GM19452 (cell line): Measurements from ENCODE around the gene ZNF705A.
"Not testable (repeated sequence)": the region's sequence is repeated elsewhere in the genome, so short reads cannot be mapped to it uniquely, and the experiment has no call there.

ENCODE experiments used
- ATAC-seq: cut with Tn5 transposase; IDR thresholded peaks from one replicate; pipeline ENCODE4 v1.9.1; 2021; ENCODE audit not compliant: unreplicated experiment

The ZNF705A gene

DNA sequence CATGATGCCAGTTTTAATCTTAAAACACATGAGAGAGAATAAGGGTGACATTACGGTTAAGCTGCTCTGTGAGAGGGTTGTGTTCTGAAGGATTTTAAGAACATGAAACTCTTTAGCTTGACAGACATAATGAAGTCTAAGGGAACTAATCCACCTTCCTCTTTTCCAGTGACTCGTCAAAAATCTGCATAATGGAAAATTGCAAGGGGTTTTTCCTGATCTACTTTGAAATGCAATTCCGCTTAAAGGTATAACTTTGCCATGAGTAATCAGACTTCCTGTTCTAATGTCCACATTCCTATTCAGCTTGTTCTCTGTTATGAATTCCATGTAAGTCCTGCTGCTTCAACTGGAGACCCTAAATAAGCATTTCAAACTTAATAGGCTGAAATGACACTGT lies at the start of gene ZNF705A:
TSS of gene ZNF705A (plus strand) at position 171 of the 400 bp plus-strand sequence. CDS start 15,611 bp downstream, outside the sequence.
- ATAC-seq: no peak

DNA sequence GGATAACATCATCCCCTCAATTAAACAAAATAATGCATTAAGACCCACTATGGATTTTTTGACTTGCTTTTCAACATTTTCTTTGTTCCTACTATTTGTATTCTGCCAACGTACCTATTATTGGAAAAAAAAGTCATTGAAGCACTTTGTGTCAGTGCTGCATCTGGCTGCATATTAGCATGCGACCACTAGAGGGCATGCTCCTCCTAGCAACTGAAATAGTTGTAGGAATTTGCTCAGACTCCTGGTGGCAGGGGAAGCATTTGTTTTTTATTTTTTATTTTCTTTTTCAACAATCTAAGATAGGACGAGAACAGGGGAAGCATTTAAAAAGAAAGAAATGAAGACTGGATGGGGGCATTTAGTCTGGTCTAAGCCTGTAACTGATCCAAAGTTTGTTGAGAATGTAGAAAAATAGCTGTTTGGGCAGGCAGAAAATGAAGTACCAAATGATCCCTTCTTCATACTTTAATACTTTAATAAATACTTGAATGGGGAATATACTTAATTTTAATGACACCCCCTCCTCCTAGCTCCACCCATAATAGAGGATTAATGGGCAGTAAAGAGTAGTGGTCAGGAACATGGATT lies 47.9 kb upstream of the ZNF705A start:
- ATAC-seq: no peak

DNA sequence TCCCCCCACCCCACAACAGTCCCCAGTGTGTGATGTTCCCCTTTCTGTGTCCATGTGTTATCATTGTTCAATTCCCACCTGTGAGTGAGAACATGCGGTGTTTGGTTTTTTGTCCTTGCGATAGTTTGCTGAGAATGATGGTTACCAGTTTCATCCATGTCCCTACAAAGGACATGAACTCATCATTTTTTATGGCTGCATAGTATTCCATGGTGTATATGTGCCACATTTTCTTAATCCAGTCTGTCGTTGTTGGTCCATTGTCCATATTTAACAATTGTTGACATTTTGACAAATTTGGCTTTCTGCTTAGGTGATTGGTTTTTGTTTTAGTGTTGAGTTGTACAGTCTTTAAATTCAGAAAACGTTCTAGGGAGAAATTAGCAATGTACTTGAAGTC lies 43.7 kb upstream of the ZNF705A start:
- ATAC-seq: not testable (repeated sequence)

DNA sequence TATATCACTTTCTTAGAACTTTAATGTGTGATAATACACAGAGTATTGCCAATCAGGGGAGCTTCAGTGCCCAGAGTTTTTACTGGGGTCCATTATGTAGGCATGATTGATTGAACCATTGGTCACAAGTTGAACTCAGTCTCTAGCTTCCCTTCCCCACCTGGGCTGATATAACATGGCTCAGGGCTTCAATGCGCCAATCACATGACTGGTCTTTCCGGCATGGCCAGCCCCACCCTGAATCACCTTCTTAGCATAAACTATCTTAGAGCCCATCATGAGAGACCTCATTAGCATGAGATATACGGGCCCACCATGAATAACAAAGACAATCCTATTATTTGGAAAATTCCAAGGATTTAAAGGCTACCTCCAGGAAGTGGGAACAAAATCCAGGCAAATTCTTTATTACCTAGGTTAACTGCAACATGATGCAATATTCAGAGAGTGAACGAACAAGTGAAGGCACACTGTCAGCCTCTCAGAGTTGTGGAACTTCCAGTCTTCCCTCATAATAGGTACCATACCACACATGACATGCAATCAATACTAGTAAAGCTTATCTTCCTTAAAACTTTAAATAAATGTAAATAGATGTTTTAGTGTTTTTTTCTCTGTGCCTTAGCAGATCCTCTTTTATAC lies 36.6 kb upstream of the ZNF705A start:
- ATAC-seq: no peak

DNA sequence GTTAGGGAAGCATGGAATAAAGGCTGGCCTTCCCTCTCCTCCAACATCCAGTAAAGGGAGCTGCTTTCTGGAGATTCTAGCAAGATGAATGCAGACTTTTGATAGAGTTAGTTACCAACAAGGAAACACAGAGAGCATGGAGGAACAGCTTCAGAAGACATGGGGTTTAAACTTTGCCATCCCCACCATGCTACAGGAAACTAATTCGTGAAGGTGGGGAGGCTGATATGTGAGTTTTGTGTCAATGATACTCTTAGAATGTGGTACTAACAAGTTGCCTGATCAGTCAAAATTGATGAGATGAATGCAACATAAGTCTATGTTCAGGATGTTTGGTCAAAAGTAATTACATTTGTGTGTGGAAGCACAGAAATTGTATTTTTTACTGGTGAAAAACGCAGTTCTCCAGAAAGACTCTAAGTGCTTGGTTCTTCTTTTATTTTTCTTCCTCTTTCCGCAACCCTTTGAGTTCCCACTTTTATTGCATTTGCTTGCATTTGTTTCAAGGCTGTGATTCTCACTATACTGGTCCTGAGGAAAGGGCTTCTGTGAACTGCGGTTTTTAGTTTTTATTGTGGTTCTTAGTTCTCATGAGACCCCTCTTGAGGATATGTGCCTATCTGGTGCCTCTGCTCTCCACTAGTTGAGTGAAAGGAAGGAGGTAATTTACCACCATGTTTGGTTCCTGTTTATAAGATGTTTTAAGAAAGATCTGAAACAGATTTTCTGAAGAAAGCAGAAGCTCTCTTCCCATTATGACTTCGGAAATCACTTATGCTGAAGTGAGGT lies 33.5 kb upstream of the ZNF705A start, which contains the start of gene CLEC4A:
TSS of gene CLEC4A (plus strand) at position 494 of the 789 bp plus-strand sequence. CDS start at position 756, 262 bp downstream.
- no peak for ATAC-seq

DNA sequence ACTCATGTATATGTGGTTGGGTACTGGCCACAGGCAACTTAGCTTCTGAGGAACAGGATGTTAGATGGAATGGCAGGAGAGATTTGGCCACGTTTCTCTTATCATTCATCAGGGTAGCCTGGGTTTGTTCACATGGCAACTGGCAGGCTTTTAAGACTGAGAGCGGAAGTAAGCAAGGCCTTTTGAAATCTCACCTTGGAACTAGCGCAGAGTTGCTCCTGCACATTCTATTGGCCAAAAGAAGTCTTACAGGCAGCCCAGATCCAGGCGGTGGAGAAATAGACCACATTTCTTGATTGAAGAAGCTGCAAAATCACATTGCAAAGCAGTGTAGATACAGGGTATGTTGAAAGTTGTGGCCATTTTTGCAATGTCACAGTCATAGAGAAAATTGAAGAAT lies 29.7 kb upstream of the ZNF705A start:
- ATAC-seq: no peak

DNA sequence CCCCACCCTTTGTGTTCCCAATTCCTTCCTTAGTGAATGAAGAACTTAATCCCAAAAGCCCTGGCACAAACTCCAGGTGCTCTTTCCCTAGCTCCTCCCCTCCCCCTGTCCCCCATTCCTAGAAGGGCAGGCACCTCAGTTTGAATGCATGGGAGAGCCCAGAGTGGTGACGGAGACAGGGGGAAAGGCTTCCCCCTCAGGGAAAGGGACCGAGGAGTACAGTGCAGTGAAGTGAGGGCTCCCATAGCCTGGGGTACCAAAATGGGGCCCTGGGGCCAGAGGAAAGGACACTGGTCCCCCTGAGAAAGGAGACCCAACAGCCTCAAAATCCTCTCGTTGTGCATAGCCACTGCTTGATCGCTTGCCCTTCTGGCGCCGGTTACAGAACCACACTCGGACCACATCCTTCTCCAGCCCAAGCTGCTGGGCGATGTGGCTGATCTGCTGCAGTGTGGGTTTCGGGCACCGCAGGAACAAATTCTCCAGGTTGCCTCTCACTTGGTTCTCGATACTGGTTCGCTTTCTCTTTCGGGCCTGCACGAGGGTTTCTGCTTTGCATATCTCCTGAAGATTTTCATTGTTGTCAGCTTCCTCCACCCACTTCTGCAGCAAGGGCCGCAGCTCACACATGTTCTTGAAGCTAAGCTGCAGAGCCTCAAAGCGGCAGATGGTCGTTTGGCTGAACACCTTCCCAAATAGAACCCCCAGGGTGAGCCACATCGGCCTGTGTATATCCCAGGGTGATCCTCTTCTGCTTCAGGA lies 23.0 kb upstream of the ZNF705A start:
- ATAC-seq: not testable (repeated sequence)

DNA sequence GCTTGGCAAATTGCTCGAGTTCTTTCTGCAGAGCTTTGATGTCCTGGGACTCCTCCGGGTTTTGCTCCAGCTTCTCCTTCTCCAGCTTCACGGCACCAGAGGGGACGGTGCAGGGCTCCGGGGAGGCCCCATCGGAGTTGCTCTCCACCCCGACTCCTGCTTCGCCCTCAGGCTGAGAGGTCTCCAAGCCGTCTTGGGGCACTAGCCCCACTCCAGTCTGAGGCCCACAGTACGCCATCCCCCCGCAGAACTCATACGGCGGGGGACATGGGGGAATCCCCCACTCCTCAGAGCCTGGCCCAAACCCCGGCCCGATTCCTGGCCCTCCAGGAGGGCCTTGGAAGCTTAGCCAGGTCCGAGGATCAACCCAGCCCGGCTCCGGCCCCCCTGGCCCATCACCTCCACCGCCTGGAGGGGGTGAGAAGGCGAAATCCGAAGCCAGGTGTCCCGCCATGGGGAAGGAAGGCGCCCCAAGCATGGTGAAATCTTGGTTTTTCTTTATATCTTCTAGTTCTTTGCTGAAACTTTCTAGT lies 22.4 kb upstream of the ZNF705A start:
- not testable (repeated sequence) for ATAC-seq

DNA sequence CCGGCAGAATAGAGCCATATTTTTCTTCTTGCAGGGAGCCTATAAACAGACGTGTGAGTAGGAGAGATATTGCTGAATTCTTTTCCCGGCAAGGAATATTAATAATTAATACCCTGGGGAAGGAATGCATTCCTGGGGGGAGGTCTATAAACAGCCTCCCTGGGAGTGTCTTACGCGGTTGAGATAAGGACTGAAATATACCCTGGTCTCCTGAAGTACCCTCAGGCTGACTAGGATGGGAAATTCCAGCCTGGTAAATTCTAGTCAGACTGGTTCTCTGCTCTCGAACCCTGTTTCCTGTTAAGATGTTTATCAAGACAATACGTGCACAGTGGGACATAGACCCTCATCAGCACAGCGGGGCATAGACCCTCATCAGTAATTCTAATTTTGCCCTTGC lies 15.2 kb upstream of the ZNF705A start:
- ATAC-seq: not testable (repeated sequence)

DNA sequence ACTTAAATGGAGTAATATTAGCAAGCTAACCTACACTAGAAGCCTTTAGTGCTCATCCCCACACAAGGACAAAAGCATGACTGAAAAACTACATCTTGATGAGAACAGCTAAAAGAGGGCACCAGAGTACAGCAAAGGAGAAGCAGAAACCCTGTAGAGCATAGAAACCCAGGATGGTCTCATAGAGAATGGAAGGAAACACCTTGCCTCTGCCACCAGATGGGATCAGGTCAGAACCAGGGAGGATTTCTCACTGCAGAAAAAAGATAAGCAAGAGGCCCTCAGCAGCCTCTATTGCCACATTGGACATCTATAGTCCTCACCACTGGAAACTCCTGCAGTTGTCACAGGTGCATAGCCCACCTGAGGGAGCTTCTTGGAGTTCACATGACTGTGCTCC lies 13.6 kb upstream of the ZNF705A start:
- no peak for ATAC-seq

DNA sequence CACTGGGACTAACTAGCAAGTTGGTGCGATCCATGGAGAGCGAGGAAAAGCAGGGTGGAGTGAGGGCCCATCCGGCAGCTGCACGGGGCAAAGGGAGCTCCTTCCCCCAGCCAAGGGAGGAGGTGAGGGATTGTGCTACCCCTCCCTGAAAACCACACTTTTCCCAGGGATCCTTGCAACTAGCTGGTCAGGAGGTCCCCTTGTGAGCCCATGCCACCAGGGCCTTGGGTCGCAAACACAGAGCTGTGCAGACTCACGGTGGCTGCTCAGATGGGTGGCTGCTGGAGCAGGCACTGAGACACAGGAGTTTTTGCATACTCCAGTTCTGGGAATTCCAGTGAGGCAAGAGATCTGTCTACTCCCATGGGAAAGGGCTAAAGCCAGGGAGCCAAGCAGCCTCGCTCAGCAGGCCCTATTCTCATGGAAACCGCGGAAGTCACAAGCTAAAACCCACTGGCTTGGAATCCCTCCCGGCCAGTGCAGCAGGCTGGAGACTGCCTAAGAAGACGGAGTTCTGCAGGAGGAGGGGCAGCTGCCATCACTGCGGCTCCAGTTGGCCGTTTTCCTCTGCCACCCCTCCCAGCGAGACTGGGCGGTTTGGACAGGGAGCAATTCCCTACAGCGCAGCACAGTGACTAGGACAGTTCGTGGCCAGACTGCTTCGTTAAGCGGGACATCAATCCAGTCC lies 10.9 kb upstream of the ZNF705A start:
- ATAC-seq: no peak

DNA sequence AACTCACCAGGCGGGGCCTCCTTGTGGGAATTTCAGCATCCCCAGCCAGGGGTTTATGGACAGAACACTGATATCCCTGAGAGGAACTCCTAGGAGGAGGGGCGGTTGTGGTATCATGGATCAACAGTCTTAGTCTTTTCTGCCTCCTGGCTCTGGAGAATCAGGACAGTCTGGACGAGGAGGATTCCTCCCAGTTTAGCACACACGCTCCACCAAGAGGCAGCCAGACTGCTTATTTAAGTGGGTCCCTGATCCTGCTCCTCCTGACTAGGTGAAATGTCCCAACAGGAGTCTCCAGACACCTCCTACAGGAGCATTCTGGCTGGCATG lies 10.4 kb upstream of the ZNF705A start:
- no peak for ATAC-seq

DNA sequence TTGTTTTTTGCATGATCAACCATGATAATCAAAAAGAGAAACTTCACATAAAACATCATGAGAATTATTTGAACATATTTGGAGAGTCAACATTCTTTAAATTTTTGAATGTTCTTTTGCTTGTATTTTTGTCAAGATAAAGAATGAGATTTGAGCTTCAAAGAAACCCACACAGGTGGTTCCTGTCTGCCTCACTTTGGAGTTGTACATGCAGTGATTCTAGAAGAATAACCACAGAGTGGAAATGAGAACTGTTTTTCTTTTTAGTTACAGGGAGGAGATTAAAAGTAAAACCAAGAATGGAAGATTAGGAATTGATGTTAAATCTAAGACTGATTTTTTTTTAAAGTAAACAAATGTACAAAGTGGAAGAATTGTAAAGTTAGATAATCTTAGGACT lies 2.3 kb upstream of the ZNF705A start:
- no peak for ATAC-seq

DNA sequence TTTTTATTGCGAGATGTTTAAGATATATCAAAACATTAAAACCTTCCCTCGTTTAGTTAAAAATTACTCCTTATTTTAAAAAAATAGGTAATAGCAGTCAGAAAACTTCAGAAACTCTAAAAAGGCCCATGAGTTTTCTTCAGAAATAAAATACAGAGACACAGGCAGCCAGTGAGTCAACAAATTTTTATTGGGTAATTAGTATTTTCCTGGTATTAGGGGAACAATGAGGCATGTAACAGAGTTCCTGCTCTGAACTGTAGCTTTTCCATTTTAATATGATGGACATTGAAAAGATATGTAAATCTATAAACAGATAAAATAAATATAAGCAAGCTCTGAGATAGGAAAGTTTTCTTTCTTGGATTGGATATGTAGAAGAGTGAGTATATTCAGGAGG lies 399 bp upstream of the ZNF705A start:
- no peak for ATAC-seq

DNA sequence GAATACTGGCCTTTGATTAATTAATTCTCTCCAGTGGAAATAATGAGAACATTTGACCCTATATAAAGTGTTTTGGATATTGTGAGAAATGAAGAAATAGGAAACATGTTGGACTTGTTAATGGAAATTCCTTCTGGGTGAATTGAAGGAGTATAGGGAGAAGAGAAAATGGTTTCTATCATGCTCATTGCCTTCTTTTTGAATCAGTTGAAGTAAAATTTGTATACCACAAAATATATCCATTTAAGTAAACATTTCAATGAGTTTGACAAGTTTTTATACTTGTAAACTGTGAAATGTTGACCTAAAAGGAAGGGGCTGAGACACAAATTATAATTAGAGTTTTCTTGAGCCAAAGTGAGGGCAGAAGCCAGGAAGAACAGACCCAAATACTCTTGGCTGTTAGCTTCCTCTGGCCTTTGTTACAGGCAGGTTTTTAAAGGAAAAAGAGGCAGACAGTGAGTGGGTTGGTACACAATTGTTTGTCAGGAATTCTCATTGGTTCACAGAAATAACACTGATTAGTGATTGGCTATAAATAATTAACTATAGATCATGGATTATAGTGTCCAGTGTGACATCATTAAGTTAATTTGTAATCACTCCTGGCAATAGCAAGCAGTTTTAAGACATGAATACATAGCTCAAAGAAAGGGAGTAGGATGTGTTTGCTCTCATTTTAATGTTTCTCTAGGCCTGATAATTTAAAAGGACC lies 826 bp downstream of the ZNF705A start:
- ATAC-seq: no peak

DNA sequence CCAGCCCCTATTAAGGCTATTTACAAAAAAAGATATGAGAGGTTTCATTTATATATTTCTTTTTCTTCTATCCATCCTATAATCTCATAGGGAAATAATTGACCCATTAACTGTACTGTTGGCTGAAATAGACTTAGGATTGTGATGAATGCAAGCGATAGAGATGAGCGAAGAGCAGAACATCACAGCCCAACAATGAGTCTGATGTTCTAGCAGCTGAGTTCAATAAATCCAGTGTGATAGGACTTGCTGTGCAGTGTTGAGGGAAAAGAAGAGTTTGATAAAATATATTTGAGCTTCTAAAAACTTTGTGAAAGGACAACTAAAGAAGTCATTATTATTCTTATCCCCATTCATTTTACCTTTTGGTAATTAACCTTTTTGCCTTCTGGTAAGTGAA lies 16.1 kb downstream of the ZNF705A start:
- ATAC-seq: not testable (repeated sequence)

DNA sequence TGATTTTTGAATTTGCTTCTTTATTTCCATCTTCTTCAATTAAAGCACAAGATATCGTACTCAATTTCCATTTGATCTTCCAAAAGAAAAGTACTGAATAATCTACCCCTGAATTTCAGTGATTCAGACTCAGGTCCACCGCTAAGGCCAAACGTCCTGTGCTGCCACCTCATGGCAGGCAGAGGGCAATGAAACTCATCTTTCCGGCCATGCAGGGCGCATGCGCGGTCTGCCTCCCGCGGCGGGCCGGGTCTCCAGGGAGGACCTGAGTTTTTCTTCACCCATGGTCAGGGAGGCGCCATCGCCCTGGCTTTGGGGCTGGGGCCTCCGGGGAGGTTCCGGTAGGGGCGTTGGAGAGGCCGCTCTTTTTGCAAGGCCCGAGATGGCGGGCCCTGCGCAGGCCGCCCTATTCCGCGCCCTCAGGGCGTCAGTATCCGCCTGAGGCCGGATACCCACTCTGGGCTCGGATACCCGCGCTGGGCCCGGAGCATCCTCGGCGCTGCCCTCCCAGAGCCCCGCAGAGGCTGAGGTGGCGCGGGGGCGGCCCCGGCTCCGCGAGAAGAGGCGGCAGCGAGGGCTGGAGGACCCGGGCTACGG lies 23.3 kb downstream of the ZNF705A start:
- ATAC-seq: not testable (repeated sequence)

DNA sequence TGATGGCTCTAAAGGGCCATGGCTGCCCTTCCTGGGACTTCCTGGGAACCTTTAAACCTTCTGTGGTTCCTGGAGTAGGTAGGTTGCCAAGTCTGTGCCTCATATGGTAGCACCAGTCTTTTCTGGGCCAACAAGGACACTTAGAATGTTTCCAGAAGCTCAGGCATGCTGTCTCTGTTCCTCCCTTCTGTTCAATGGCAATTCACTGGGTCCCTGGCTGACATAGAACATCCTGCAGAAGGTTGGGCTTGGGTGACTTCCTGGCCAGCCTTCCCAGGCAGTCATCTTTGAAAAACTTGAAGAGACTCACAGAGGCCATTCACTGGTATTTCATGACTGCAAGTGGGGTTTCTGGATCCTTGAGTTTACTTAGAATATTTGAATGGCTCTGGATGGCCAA lies 24.5 kb downstream of the ZNF705A start:
- ATAC-seq: not testable (repeated sequence)

DNA sequence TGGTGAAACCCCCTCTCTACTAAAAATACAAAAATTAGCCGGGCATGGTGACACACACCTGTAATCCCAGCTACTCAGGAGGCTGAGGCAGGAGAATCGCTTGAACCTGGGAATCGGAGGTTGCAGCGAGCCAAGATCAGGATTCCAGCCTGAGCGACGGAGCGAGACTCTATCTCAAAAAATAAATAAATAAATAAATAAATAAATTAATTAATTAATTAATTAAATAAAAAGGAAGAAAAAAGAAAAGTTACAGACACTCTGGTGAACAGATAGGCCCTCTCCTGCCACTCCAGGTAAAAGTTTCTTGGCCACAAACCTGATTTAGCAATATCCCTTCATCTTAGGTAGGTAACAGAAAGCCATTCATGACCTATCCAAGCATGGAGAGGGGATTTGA lies 26.1 kb downstream of the ZNF705A start:
- not testable (repeated sequence) for ATAC-seq
